GM12892 (cell line): ENCODE results near the gene GSX1.

Experiments
- POLR2A ChIP-seq: IDR thresholded peaks from 2 replicates; pipeline ENCODE4 v1.6.1; 2011; ENCODE audit warnings: low read depth, low read length, control low read depth
- POLR2AphosphoS5 ChIP-seq: IDR thresholded peaks from 2 replicates; pipeline ENCODE4 v1.6.1; 2011; ENCODE audit warnings: low read depth, low read length, control low read depth
- TAF1 ChIP-seq: IDR thresholded peaks from 2 replicates; pipeline ENCODE4 v1.6.1; 2011; ENCODE audit warnings: low read depth, mild to moderate bottlenecking, control low read depth, low read length, borderline replicate concordance

- TF ChIP-seq POLR2AphosphoS5, result no peak
- TF ChIP-seq POLR2A, result no peak
- TF ChIP-seq TAF1, result no peak
These were observed 18.1 kb upstream of the GSX1 start for GRCh38 chr13:27774169-27774568.
